ENCODE data around the gene PSMD1.
A peak's percentile ranks its signal among the peaks of the same experiment; 100 is the strongest.
"Not testable (repeated sequence)": the region's sequence is repeated elsewhere in the genome, so short reads cannot be mapped to it uniquely, and the experiment has no call there.

The PSMD1 gene

GRCh38 chr2:231118614-231118942 lies 61.9 kb downstream of the PSMD1 start:
- no peak for DNase-seq

- DNase-seq: no peak
Measured at GRCh38 chr2:231123362-231123898, 66.8 kb downstream of the PSMD1 start.

GRCh38 chr2:231124838-231125568 lies 68.3 kb downstream of the PSMD1 start, which contains the start of gene HTR2B:
HTR2B (minus strand) TSS chr2:231125042; CDS start chr2:231123764, 1,278 bp downstream.
- peak in 1 of 2 donors; percentile 4 for DNase-seq

- DNase-seq: no peak
Measured at GRCh38 chr2:231126123-231126522, 69.5 kb downstream of the PSMD1 start.

- DNase-seq: no peak
Measured at GRCh38 chr2:231127480-231127879, 70.8 kb downstream of the PSMD1 start.

GRCh38 chr2:231127936-231128335 lies 71.3 kb downstream of the PSMD1 start:
- no peak for DNase-seq

- DNase-seq: no peak
Measured at GRCh38 chr2:231128541-231128940, 71.9 kb downstream of the PSMD1 start.

GRCh38 chr2:231129216-231129615 lies 72.5 kb downstream of the PSMD1 start:
- no peak for DNase-seq

- no peak for DNase-seq
Measured at GRCh38 chr2:231130336-231131056, 73.8 kb downstream of the PSMD1 start.

- DNase-seq: no peak
Measured at GRCh38 chr2:231132129-231132528, 75.5 kb downstream of the PSMD1 start.

GRCh38 chr2:231133365-231134099 lies 76.9 kb downstream of the PSMD1 start:
- no peak for DNase-seq

GRCh38 chr2:231134910-231135655 lies 78.4 kb downstream of the PSMD1 start:
- no peak for DNase-seq

- no peak for DNase-seq
Measured at GRCh38 chr2:231138699-231139098, 82.0 kb downstream of the PSMD1 start.

GRCh38 chr2:231139796-231140195 lies 83.1 kb downstream of the PSMD1 start:
- no peak for DNase-seq

GRCh38 chr2:231140808-231141207 lies 84.1 kb downstream of the PSMD1 start:
- DNase-seq: not testable (repeated sequence)

GRCh38 chr2:231144896-231145295 lies 88.2 kb downstream of the PSMD1 start:
- no peak for DNase-seq

- no peak for DNase-seq
Measured at GRCh38 chr2:231146665-231147064, 90.0 kb downstream of the PSMD1 start.

GRCh38 chr2:231152800-231153557 lies 96.3 kb downstream of the PSMD1 start:
- DNase-seq: no peak

GRCh38 chr2:231159306-231159705 lies 102.6 kb downstream of the PSMD1 start:
- DNase-seq: no peak

- DNase-seq: no peak
Measured at GRCh38 chr2:231160701-231161100, 104.0 kb downstream of the PSMD1 start.

- DNase-seq: no peak
Measured at GRCh38 chr2:231161252-231161839, 104.7 kb downstream of the PSMD1 start.

All from CD4-positive, alpha-beta T cell treated with Interferon alpha-2 for 1 hour (primary cell).